NT2/D1 (cell line): Measurements from ENCODE around the gene ARHGEF4.

Source experiments
- SUZ12 ChIP-seq: IDR thresholded peaks from 2 replicates; pipeline ENCODE4 v1.6.1; 2011; ENCODE audit not compliant: insufficient read length, insufficient read depth; ENCODE audit errors: extremely low read depth
- YY1 ChIP-seq: IDR thresholded peaks from 2 replicates; pipeline ENCODE4 v1.6.1; 2011; ENCODE audit not compliant: insufficient read length, insufficient read depth
- ZNF274 ChIP-seq: IDR thresholded peaks from 2 replicates; pipeline ENCODE4 v1.6.1; 2011; ENCODE audit warnings: mild to moderate bottlenecking, low read depth, low read length

- TF ChIP-seq YY1 (no peak), ZNF274 (no peak), SUZ12 (no peak)
Measured at GRCh38 chr2:131031431-131031841, 194.7 kb downstream of the ARHGEF4 start.
